K562 (cell line): Measurements from ENCODE around the gene PRDM2. TPM values are rescaled to one million over a fixed set of nuclear protein-coding genes. Genes with fewer than 3 reads are reported as not detected.

ENCODE experiments used
- ATAC-seq: fragments of 200-7000 bp; cut with Tn5 transposase; 3 replicates; pipeline ENCODE4 v1.9.1; 2020; ENCODE audit warnings: moderate library complexity
- BruUV-seq: library from RNA; stranded (reverse); fragments of 400-500 nt; replicated peaks from 2 replicates; lab custom pipeline; 2021; lab: Mats Ljungman, UMichigan
- CTCF ChIA-PET: fragments of 300-600 bp; formaldehyde crosslinking; extraction: SDS; loops from one replicate; lab custom pipeline; 2021; ENCODE audit warnings: low intra/inter-chr PET ratio; lab: Yijun Ruan, JAX
- POLR2A ChIA-PET: fragments of 300-600, 350-650 bp; sonication (Branson Sonifier 250); formaldehyde crosslinking; extraction: SDS; loops from one replicate; lab custom pipeline; 2021; ENCODE audit warnings: antibody characterized with exemption, inconsistent platforms; lab: Yijun Ruan, JAX
- DNase-seq, 4 experiments: peaks; one replicate each; pipeline versions ENCODE4 v3.0.0 to v3.0.0-alpha.2; 2011 to 2018; ENCODE audit warnings: low spot score in 3 of 4, mixed read lengths in 3 of 4; ENCODE audit errors: extremely low read depth in 1 of 4
- FAIRE-seq: peaks from 2 replicates; lab custom pipeline; 2011; peaks lifted over from hg19 to GRCh38; lab: Jason Lieb, UNC
- H2AFZ ChIP-seq: 2 replicates; pipeline ENCODE4 v1.6.0; 2011; ENCODE audit warnings: low read depth, low read length, control low read depth, inconsistent platforms
- H3K27ac ChIP-seq: fragments of 200-600 bp; 3 replicates; pipeline ENCODE4 v1.8.0; 2011; ENCODE audit warnings: low read depth, mild to moderate bottlenecking, control low read depth, inconsistent platforms, low read length, moderate library complexity, mixed read lengths; ENCODE audit errors: extremely low read depth
- H3K27me3 ChIP-seq, 2 experiments: fragments of 300-600 bp in 1 of 2; 2 replicates in 1 of 2; 3 replicates in 1 of 2; pipeline versions ENCODE4 v1.6.0 to v1.8.0; 2011; ENCODE audit warnings: inconsistent platforms in 2 of 2, low read length in 2 of 2, mild to moderate bottlenecking in 1 of 2, mixed read lengths in 1 of 2, moderate library complexity in 1 of 2; ENCODE audit not compliant: control insufficient read depth in 2 of 2, insufficient read depth in 2 of 2
- H3K36me3 ChIP-seq: fragments of 300-600 bp; 3 replicates; pipeline ENCODE4 v1.8.0; 2011; ENCODE audit warnings: mild to moderate bottlenecking, low read length, inconsistent platforms; ENCODE audit not compliant: control insufficient read depth, insufficient read depth
- H3K4me1 ChIP-seq, 2 experiments: fragments of 200-600 bp in 1 of 2; replicated peaks in 1 of 2; 2 replicates in 1 of 2; 3 replicates in 1 of 2; pipeline versions ENCODE4 v1.5.1 to v1.8.0; 2011; ENCODE audit warnings: inconsistent platforms in 2 of 2, low read length in 2 of 2, mild to moderate bottlenecking in 1 of 2, mixed read lengths in 1 of 2, moderate library complexity in 1 of 2; ENCODE audit not compliant: control insufficient read depth in 2 of 2, insufficient read depth in 2 of 2
- H3K4me2 ChIP-seq: 2 replicates; pipeline ENCODE4 v1.6.1; 2011; ENCODE audit warnings: low read length, control low read depth, inconsistent platforms, mixed read lengths; ENCODE audit not compliant: insufficient read depth
- H3K4me3 ChIP-seq: fragments of 200-600 bp; sonication (generic), shearing (Covaris generic); 2 replicates; pipeline ENCODE4 v1.5.1; 2016; ENCODE audit warnings: control low read depth, inconsistent platforms
- H3K79me2 ChIP-seq: fragments of 200-600 bp; 3 replicates; pipeline ENCODE4 v1.8.0; 2011; ENCODE audit warnings: low read length, inconsistent platforms; ENCODE audit not compliant: control insufficient read depth, insufficient read depth
- H3K9ac ChIP-seq, 2 experiments: 2 replicates each; pipeline versions ENCODE4 v1.6.0 to v1.6.1; 2011; ENCODE audit warnings: low read depth in 2 of 2, low read length in 2 of 2, control low read depth in 1 of 2, inconsistent platforms in 1 of 2, mild to moderate bottlenecking in 1 of 2, mixed read lengths in 1 of 2; ENCODE audit not compliant: insufficient read depth in 1 of 2
- H3K9me1 ChIP-seq: one replicate; pipeline ENCODE4 v1.6.0; 2011; ENCODE audit warnings: inconsistent platforms, mild to moderate bottlenecking, low read length, moderate library complexity; ENCODE audit not compliant: control insufficient read depth, insufficient read depth
- H3K9me3 ChIP-seq: replicated peaks from 2 replicates; pipeline ENCODE4 v1.5.1; 2011; ENCODE audit warnings: low read depth, low read length, inconsistent platforms; ENCODE audit not compliant: control insufficient read depth, insufficient read depth
- H4K20me1 ChIP-seq: replicated peaks from 2 replicates; pipeline ENCODE4 v1.6.1; 2011; ENCODE audit warnings: low read length, inconsistent platforms, mixed read lengths; ENCODE audit not compliant: control insufficient read depth, insufficient read depth
- COPS2 ChIP-seq: fragments of 450-650 bp; conservative IDR thresholded peaks from 2 replicates; pipeline ENCODE4 v1.6.1; 2016; ENCODE audit warnings: mild to moderate bottlenecking, moderate library complexity
- CXXC5 ChIP-seq: fragments of 250-450 bp; sonication (Bioruptor Pico); IDR thresholded peaks from 2 replicates; pipeline ENCODE4 v1.8.0; 2022; ENCODE audit warnings: inconsistent platforms, mild to moderate bottlenecking, moderate library complexity
- ETS2 ChIP-seq: IDR thresholded peaks from 2 replicates; pipeline ENCODE4 v1.6.1; 2016; ENCODE audit warnings: borderline replicate concordance, missing genetic modification characterization, mild to moderate bottlenecking, moderate library complexity, missing compliant biosample characterization; ENCODE audit not compliant: poor library complexity, severe bottlenecking
- HNRNPK ChIP-seq: fragments of 200-400 bp; formaldehyde crosslinking; IDR thresholded peaks from one replicate; pipeline ENCODE4 v1.6.1; 2018; ENCODE audit warnings: mild to moderate bottlenecking, low read depth, low read length; ENCODE audit not compliant: poor library complexity, severe bottlenecking
- RFX1 ChIP-seq: fragments of 450-650 bp; IDR thresholded peaks from 2 replicates; pipeline ENCODE4 v1.6.1; 2016; ENCODE audit warnings: mild to moderate bottlenecking, moderate library complexity
- SIN3B ChIP-seq: fragments of 450-650 bp; IDR thresholded peaks from 2 replicates; pipeline ENCODE4 v1.6.1; 2017; ENCODE audit warnings: low read depth, mild to moderate bottlenecking, moderate library complexity
- TAF7 ChIP-seq: fragments of 450-650 bp; IDR thresholded peaks from 2 replicates; pipeline ENCODE4 v1.6.1; 2016; ENCODE audit warnings: missing genetic modification characterization, missing compliant biosample characterization
- TBP ChIP-seq: optimal IDR thresholded peaks from 2 replicates; pipeline ENCODE3; 2011; ENCODE audit warnings: low read depth, low read length, improper control_type of control experiment
- ZC3H11A ChIP-seq: IDR thresholded peaks from 2 replicates; pipeline ENCODE4 v1.6.1; 2012; ENCODE audit warnings: low read depth, low read length, improper control_type of control experiment
- ZEB2 ChIP-seq: fragments of 450-650 bp; IDR thresholded peaks from 2 replicates; pipeline ENCODE4 v1.6.1; 2016
- ZNF165 ChIP-seq: fragments of 250-450 bp; sonication (Bioruptor Pico); IDR thresholded peaks from 2 replicates; pipeline ENCODE4 v1.4.0; 2020; ENCODE audit warnings: borderline replicate concordance
- WGBS: fragments of 100-300 bp; shearing (Covaris generic); methylation state at CpG from one replicate; pipeline ENCODE4 v1.1.6; 2016; ENCODE audit warnings: low coverage, mixed read lengths; ENCODE audit not compliant: insufficient coverage; ENCODE audit errors: missing lambda C conversion rate; 5-methylcytosine and 5-hydroxymethylcytosine counted together
- in situ Hi-C: fragments of 300-500 bp; cut with MboI; formaldehyde crosslinking; loops from 4 replicates; pipeline ENCODE4 v1.15.0; 2018; ENCODE audit warnings: inconsistent platforms, mixed read lengths
- intact Hi-C: fragments of 100-400 bp; cut with micrococcal nuclease; formaldehyde crosslinking; loops from 2 replicates; pipeline ENCODE4 v1.14.2; 2022
- polyA plus RNA-seq, 8 experiments: library from polyadenylated mRNA; depleted of rRNA in 4 of 8; stranded (reverse) in 5 of 8; unstranded in 3 of 8; fragments of >200 nt; fragmentation: Nextera tagmentation in 2 of 8; fragmentation: Illumina TruSeq in 1 of 8; extraction: Ambion mirVana in 2 of 8; extraction: Trizol in 1 of 8; gene quantifications; 2 replicates each; pipeline versions ENCODE4 v1.2.1 to v1.2.3, GENCODE V29; 2011 to 2014; ENCODE audit warnings: inconsistent platforms in 1 of 8, missing spikeins in 1 of 8
- total RNA-seq, 7 experiments: library from RNA; depleted of rRNA in 6 of 7; stranded (reverse); fragments of >200 nt in 6 of 7; fragmentation: Illumina TruSeq in 2 of 7; extraction: Trizol in 2 of 7; gene quantifications; 2 replicates each; pipeline versions ENCODE4 v1.2.1 to v1.2.3, GENCODE V29; 2011 to 2021; ENCODE audit warnings: low replicate concordance in 1 of 7
- TF ChIP-seq, protein P1 (sequence below): fragments of 450-650 bp; IDR thresholded peaks from 2 replicates; pipeline ENCODE4 v1.6.1; 2018; ENCODE audit not compliant: partially characterized antibody
- TF ChIP-seq, protein P2 (sequence below): sonication (generic); formaldehyde crosslinking; IDR thresholded peaks from 2 replicates; pipeline ENCODE4 v1.8.1; 2022; ENCODE audit warnings: missing genetic modification reagents

PRDM2 gene
- total and polyA plus RNA-seq, 9 of the 15 experiments (the other 6 are each of a cell fraction or from before 2014, with no cell fraction given), result 5.4 to 27.6 (median 12.5) TPM

DNA sequence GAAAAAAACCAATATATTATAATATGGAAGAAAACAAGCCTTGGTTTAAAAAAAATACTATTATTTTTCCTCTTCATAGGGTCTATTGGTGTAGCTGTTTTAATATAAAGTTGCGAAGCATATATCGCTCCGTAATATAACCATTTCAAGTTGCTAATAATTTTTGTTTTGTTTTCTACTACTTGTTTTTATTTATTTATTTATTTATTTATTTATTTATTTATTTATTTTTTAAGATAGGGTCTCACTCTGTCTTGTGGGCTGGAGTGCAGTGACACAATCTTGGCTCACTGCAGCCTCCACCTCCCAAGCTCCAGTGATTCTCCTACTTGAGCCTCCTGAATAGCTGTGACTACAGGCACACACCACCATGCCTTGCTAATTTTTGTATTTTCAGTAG is 46.4 kb downstream of the PRDM2 start:
- WGBS, result 90% methylated on average over 3 of the region's 3 CpGs

DNA sequence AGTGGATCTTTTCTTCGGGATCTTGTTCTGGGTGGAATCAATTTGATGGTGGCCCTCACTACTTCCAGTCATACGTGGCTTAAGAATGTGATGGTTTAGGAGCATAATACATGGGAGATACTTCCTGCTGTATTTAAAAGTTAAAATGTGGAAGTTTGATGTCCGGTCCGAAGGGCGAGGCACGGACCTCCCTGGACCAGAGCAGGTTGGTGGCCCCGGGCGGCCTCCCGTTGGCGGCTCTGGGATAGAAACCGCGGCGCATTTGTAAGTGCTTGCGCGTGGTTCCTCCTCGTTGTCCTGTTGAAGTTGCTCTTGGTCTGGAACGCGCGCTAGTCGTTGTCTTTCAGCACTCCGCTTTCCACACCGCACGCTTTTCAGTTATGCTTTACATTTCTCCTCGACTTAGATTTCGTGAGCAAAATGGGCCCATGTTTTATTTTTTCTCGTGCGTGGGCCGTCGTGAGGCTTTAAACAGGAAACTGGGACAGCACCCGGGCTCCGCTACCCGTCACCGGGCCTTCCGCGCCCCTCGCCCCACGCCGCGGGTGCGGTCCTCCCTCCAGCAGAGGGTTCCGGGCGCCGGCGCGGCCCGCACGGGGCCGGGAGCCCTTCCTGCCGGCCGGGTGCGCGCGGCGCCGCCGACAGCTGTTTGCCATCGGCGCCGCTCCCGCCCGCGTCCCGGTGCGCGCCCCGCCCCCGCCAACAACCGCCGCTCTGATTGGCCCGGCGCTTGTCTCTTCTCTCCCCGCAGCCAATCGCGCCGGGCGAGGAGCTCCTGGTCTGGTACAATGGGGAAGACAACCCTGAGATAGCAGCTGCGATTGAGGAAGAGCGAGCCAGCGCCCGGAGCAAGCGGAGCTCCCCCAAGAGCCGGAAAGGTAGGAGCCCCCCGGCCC is 48.9 kb downstream of the PRDM2 start:
- peaks cover 44% of the 10 kb centered on the region for H3K79me2 ChIP-seq
- no peaks in the 10 kb centered on the region for H3K9me3 ChIP-seq
- 3% methylated on average over 38 of the region's 83 CpGs for WGBS
- H3K4me1 ChIP-seq, result peaks cover 11 to 13% of the 10 kb centered on the region in 2 experiments; a peak in 4 of 5 replicates
- peak overlapping the region; percentile 83 to 94 for H3K9ac ChIP-seq
- ATAC-seq (peak; percentile 93), DNase-seq (peak; percentile 98 to 100 (median 100)), FAIRE-seq (peak; percentile 86)
- H3K27ac ChIP-seq, result peak overlapping the region; percentile 77
- ChIA-PET CTCF (no interaction called here), POLR2A (interaction anchor here (0.8 to 1.4 kb wide), 8 partner anchors 9 to 70 kb away, joined by 3 to 5 read pairs (median 4); no protein-coding TSS in a partner anchor)
- H3K4me2 ChIP-seq, result peak overlapping the region; percentile 93
- no peaks in the 10 kb centered on the region for H3K27me3 ChIP-seq
- peaks cover 12% of the 10 kb centered on the region; the same call in 2 of the 3 replicates for H3K36me3 ChIP-seq
- in situ Hi-C loops (no loop called here), intact Hi-C loops (no loop called here)
- H3K9me1 ChIP-seq, result no peaks in the 10 kb centered on the region
- H2AFZ ChIP-seq, result peak overlapping the region; percentile 99
- H3K4me3 ChIP-seq, result peak overlapping the region; percentile 76
- BruUV-seq, result TSS peak; percentile 97
- H4K20me1 ChIP-seq, result peaks cover 11% of the 10 kb centered on the region; the same call in 1 of the 2 replicates
- TF ChIP-seq ZEB2 (no peak), TBP (peak; percentile 87), SIN3B (peak; percentile 56; the same call in 1 of the 2 replicates), HNRNPK (no peak)
- TF ChIP-seq, protein P1, sequence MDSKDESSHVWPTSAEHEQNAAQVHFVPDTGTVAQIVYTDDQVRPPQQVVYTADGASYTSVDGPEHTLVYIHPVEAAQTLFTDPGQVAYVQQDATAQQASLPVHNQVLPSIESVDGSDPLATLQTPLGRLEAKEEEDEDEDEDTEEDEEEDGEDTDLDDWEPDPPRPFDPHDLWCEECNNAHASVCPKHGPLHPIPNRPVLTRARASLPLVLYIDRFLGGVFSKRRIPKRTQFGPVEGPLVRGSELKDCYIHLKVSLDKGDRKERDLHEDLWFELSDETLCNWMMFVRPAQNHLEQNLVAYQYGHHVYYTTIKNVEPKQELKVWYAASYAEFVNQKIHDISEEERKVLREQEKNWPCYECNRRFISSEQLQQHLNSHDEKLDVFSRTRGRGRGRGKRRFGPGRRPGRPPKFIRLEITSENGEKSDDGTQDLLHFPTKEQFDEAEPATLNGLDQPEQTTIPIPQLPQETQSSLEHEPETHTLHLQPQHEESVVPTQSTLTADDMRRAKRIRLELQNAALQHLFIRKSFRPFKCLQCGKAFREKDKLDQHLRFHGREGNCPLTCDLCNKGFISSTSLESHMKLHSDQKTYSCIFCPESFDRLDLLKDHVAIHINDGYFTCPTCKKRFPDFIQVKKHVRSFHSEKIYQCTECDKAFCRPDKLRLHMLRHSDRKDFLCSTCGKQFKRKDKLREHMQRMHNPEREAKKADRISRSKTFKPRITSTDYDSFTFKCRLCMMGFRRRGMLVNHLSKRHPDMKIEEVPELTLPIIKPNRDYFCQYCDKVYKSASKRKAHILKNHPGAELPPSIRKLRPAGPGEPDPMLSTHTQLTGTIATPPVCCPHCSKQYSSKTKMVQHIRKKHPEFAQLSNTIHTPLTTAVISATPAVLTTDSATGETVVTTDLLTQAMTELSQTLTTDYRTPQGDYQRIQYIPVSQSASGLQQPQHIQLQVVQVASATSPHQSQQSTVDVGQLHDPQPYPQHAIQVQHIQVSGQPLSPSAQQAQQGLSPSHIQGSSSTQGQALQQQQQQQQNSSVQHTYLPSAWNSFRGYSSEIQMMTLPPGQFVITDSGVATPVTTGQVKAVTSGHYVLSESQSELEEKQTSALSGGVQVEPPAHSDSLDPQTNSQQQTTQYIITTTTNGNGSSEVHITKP, result peak; percentile 78
- TF ChIP-seq, protein P2, sequence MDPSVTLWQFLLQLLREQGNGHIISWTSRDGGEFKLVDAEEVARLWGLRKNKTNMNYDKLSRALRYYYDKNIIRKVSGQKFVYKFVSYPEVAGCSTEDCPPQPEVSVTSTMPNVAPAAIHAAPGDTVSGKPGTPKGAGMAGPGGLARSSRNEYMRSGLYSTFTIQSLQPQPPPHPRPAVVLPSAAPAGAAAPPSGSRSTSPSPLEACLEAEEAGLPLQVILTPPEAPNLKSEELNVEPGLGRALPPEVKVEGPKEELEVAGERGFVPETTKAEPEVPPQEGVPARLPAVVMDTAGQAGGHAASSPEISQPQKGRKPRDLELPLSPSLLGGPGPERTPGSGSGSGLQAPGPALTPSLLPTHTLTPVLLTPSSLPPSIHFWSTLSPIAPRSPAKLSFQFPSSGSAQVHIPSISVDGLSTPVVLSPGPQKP (CRISPR knock-in tag), result no peak

More for the DNA sequence above, 46.4 kb downstream of the PRDM2 start:
- ATAC-seq, result no peak
- intact Hi-C loops, result no loop called here
- Histone ChIP-seq H3K27me3 (peaks cover 4 to 7% of the 10 kb centered on the region in 2 experiments; a peak in 2 of 5 replicates), H3K9ac (no peak overlapping the region), H3K4me3 (no peak overlapping the region), H3K36me3 (no peaks in the 10 kb centered on the region), H3K9me3 (no peaks in the 10 kb centered on the region), H4K20me1 (no peaks in the 10 kb centered on the region), H2AFZ (no peak overlapping the region), H3K27ac (no peak overlapping the region), H3K4me2 (no peak overlapping the region), H3K79me2 (peaks cover 19% of the 10 kb centered on the region), H3K4me1 (peaks cover 5 to 11% of the 10 kb centered on the region in 2 experiments; a peak in 3 of 5 replicates), H3K9me1 (no peaks in the 10 kb centered on the region)
- no TSS peak for BruUV-seq
- in situ Hi-C loops, result no loop called here
- ChIA-PET POLR2A (interaction anchor here (1.0 kb wide), 1 partner anchor 10 kb away, joined by 3 read pairs; no protein-coding TSS in a partner anchor), CTCF (no interaction called here)
- TF ChIP-seq CXXC5 (CRISPR knock-in tag) (no peak), ETS2 (tag) (no peak), RFX1 (no peak), TAF7 (tag) (no peak), COPS2 (no peak), ZNF165 (CRISPR knock-in tag) (no peak), ZC3H11A (0 out of 2 replicates have a peak, but pooled peaks have one; percentile 45)
- no peak for FAIRE-seq
- DNase-seq, result no peak
